HTERT RPE-1 (cell line): ENCODE measurements around the gene PABPN1L.

Experiments
- in situ Hi-C: fragments of 300-500 bp; cut with MboI; formaldehyde crosslinking; loops from 4 replicates; pipeline ENCODE4 v1.14.3; 2020; ENCODE audit warnings: low sequenced_read_pairs

The PABPN1L gene

GRCh38 chr16:88815227-88815626, 51.2 kb downstream of the PABPN1L start:
- in situ Hi-C loops, result no loop called here

GRCh38 chr16:88814144-88814502, 52.3 kb downstream of the PABPN1L start:
- in situ Hi-C loops, result no loop called here
